ENCODE measurements around the gene PPP6C.
"Not testable (repeated sequence)": the region's sequence is repeated elsewhere in the genome, so short reads cannot be mapped to it uniquely, and the experiment has no call there.

Gene PPP6C

GRCh38 chr9:125204477-125204876 is 14.9 kb upstream of the PPP6C start:
- Histone ChIP-seq H3K9ac (ENCODE audit: low read depth, low read length) (no peak overlapping the region), H3K27ac (ENCODE audit: low read length) (no peak overlapping the region), H3K27me3 (ENCODE audit: insufficient read depth, low read length) (no peaks in the 10 kb centered on the region), H3K9me3 (ENCODE audit: insufficient read depth, low read depth, low read length) (no peaks in the 10 kb centered on the region), H3K4me1 (ENCODE audit: insufficient read depth, low read length) (no peaks in the 10 kb centered on the region; the same call in 1 of the 2 replicates), H3K36me3 (ENCODE audit: insufficient read depth, low read depth, low read length) (peaks cover 29% of the 10 kb centered on the region), H3K4me3 (ENCODE audit: low read length) (no peak overlapping the region)

GRCh38 chr9:125202846-125203618 is 13.4 kb upstream of the PPP6C start:
- H3K4me1 ChIP-seq (ENCODE audit: insufficient read depth, low read length): no peaks in the 10 kb centered on the region; the same call in 1 of the 2 replicates
- no peaks in the 10 kb centered on the region for H3K9me3 ChIP-seq (ENCODE audit: insufficient read depth, low read depth, low read length)
- no peak overlapping the region for H3K9ac ChIP-seq (ENCODE audit: low read depth, low read length)
- H3K27ac ChIP-seq (ENCODE audit: low read length): no peak overlapping the region
- peaks cover 22% of the 10 kb centered on the region; the same call in 1 of the 2 replicates for H3K36me3 ChIP-seq (ENCODE audit: insufficient read depth, low read depth, low read length)
- H3K27me3 ChIP-seq (ENCODE audit: insufficient read depth, low read length): no peaks in the 10 kb centered on the region
- no peak overlapping the region for H3K4me3 ChIP-seq (ENCODE audit: low read length)

GRCh38 chr9:125200216-125201047 is 10.8 kb upstream of the PPP6C start, which contains the start of gene RABEPK:
Gene RABEPK, plus strand, starts transcription at chr9:125200542. Its CDS starts 2,472 bp downstream, at chr9:125203014.
- H3K27ac ChIP-seq (ENCODE audit: low read length): peak within 1 kb of the TSS; percentile 78
- peak within 1 kb of the TSS; percentile 85 for H3K4me3 ChIP-seq (ENCODE audit: low read length)
- H3K4me1 ChIP-seq (ENCODE audit: insufficient read depth, low read length): no peaks in the 10 kb centered on the region; the same call in 1 of the 2 replicates
- H3K36me3 ChIP-seq (ENCODE audit: insufficient read depth, low read depth, low read length): peaks cover 10% of the 10 kb centered on the region; the same call in 1 of the 2 replicates
- peak within 1 kb of the TSS; percentile 76; the same call in 1 of the 2 replicates for H3K9ac ChIP-seq (ENCODE audit: low read depth, low read length)
- H3K9me3 ChIP-seq (ENCODE audit: insufficient read depth, low read depth, low read length): no peaks in the 10 kb centered on the region
- H3K27me3 ChIP-seq (ENCODE audit: insufficient read depth, low read length): no peaks in the 10 kb centered on the region

GRCh38 chr9:125195591-125195990 is 6.0 kb upstream of the PPP6C start:
- H3K9me3 ChIP-seq (ENCODE audit: insufficient read depth, low read depth, low read length); H3K4me1 ChIP-seq (ENCODE audit: insufficient read depth, low read length); H3K27ac ChIP-seq (ENCODE audit: low read length): not testable (repeated sequence)

GRCh38 chr9:125194466-125194865 is 4.9 kb upstream of the PPP6C start:
- H3K4me1 ChIP-seq (ENCODE audit: insufficient read depth, low read length); H3K27ac ChIP-seq (ENCODE audit: low read length); H3K36me3 ChIP-seq (ENCODE audit: insufficient read depth, low read depth, low read length); H3K9ac ChIP-seq (ENCODE audit: low read depth, low read length); H3K9me3 ChIP-seq (ENCODE audit: insufficient read depth, low read depth, low read length); H3K4me3 ChIP-seq (ENCODE audit: low read length); H3K27me3 ChIP-seq (ENCODE audit: insufficient read depth, low read length): not testable (repeated sequence)

More at GRCh38 chr9:125195591-125195990, 6.0 kb upstream of the PPP6C start:
- not testable (repeated sequence) for H3K27me3 ChIP-seq (ENCODE audit: insufficient read depth, low read length); H3K36me3 ChIP-seq (ENCODE audit: insufficient read depth, low read depth, low read length); H3K4me3 ChIP-seq (ENCODE audit: low read length); H3K9ac ChIP-seq (ENCODE audit: low read depth, low read length)

- Histone ChIP-seq H3K4me3 (ENCODE audit: low read length) (peak overlapping the region; percentile 81), H3K27ac (ENCODE audit: low read length) (peak overlapping the region; percentile 14), H3K27me3 (ENCODE audit: insufficient read depth, low read length) (no peaks in the 10 kb centered on the region), H3K9me3 (ENCODE audit: insufficient read depth, low read depth, low read length) (no peaks in the 10 kb centered on the region), H3K4me1 (ENCODE audit: insufficient read depth, low read length) (no peaks in the 10 kb centered on the region), H3K9ac (ENCODE audit: low read depth, low read length) (peak overlapping the region; percentile 87), H3K36me3 (ENCODE audit: insufficient read depth, low read depth, low read length) (no peaks in the 10 kb centered on the region)
These were observed 778 bp upstream of the PPP6C start for GRCh38 chr9:125190361-125190801.

GRCh38 chr9:125189011-125189360 is 617 bp downstream of the PPP6C start:
- Histone ChIP-seq H3K9ac (ENCODE audit: low read depth, low read length) (peak overlapping the region; percentile 87; the same call in 1 of the 2 replicates), H3K36me3 (ENCODE audit: insufficient read depth, low read depth, low read length) (no peaks in the 10 kb centered on the region), H3K4me3 (ENCODE audit: low read length) (peak overlapping the region; percentile 81), H3K9me3 (ENCODE audit: insufficient read depth, low read depth, low read length) (no peaks in the 10 kb centered on the region), H3K4me1 (ENCODE audit: insufficient read depth, low read length) (no peaks in the 10 kb centered on the region), H3K27ac (ENCODE audit: low read length) (no peak overlapping the region), H3K27me3 (ENCODE audit: insufficient read depth, low read length) (no peaks in the 10 kb centered on the region)

GRCh38 chr9:125183561-125183960 is 6.0 kb downstream of the PPP6C start:
- Histone ChIP-seq H3K9me3 (ENCODE audit: insufficient read depth, low read depth, low read length) (no peaks in the 10 kb centered on the region), H3K27ac (ENCODE audit: low read length) (no peak overlapping the region)

GRCh38 chr9:125183054-125183453 is 6.5 kb downstream of the PPP6C start:
- Histone ChIP-seq H3K27ac (ENCODE audit: low read length) (no peak overlapping the region), H3K4me3 (ENCODE audit: low read length) (no peak overlapping the region), H3K36me3 (ENCODE audit: insufficient read depth, low read depth, low read length) (no peaks in the 10 kb centered on the region; the same call in 1 of the 2 replicates), H3K9me3 (ENCODE audit: insufficient read depth, low read depth, low read length) (no peaks in the 10 kb centered on the region), H3K9ac (ENCODE audit: low read depth, low read length) (no peak overlapping the region), H3K4me1 (ENCODE audit: insufficient read depth, low read length) (peaks cover 4% of the 10 kb centered on the region; the same call in 1 of the 2 replicates), H3K27me3 (ENCODE audit: insufficient read depth, low read length) (no peaks in the 10 kb centered on the region)

More at GRCh38 chr9:125183561-125183960, 6.0 kb downstream of the PPP6C start:
- Histone ChIP-seq H3K27me3 (ENCODE audit: insufficient read depth, low read length) (no peaks in the 10 kb centered on the region), H3K9ac (ENCODE audit: low read depth, low read length) (no peak overlapping the region), H3K4me1 (ENCODE audit: insufficient read depth, low read length) (peaks cover 4% of the 10 kb centered on the region; the same call in 1 of the 2 replicates), H3K36me3 (ENCODE audit: insufficient read depth, low read depth, low read length) (no peaks in the 10 kb centered on the region), H3K4me3 (ENCODE audit: low read length) (no peak overlapping the region)

- not testable (repeated sequence) for H3K27ac ChIP-seq (ENCODE audit: low read length); H3K27me3 ChIP-seq (ENCODE audit: insufficient read depth, low read length); H3K4me1 ChIP-seq (ENCODE audit: insufficient read depth, low read length); H3K36me3 ChIP-seq (ENCODE audit: insufficient read depth, low read depth, low read length); H3K9me3 ChIP-seq (ENCODE audit: insufficient read depth, low read depth, low read length); H3K4me3 ChIP-seq (ENCODE audit: low read length); H3K9ac ChIP-seq (ENCODE audit: low read depth, low read length)
These were observed 7.8 kb downstream of the PPP6C start for GRCh38 chr9:125181756-125182155.

GRCh38 chr9:125180876-125181275 is 8.7 kb downstream of the PPP6C start:
- no peak overlapping the region for H3K27ac ChIP-seq (ENCODE audit: low read length)
- no peaks in the 10 kb centered on the region for H3K9me3 ChIP-seq (ENCODE audit: insufficient read depth, low read depth, low read length)
- no peak overlapping the region for H3K4me3 ChIP-seq (ENCODE audit: low read length)
- no peaks in the 10 kb centered on the region for H3K27me3 ChIP-seq (ENCODE audit: insufficient read depth, low read length)
- no peaks in the 10 kb centered on the region; the same call in 1 of the 2 replicates for H3K36me3 ChIP-seq (ENCODE audit: insufficient read depth, low read depth, low read length)
- no peak overlapping the region for H3K9ac ChIP-seq (ENCODE audit: low read depth, low read length)
- H3K4me1 ChIP-seq (ENCODE audit: insufficient read depth, low read length): peaks cover 4% of the 10 kb centered on the region; the same call in 1 of the 2 replicates

Measured in iPS-20b (cell line).